ENCODE measurements around the gene SLU7. TPM values are rescaled to one million over a fixed set of nuclear protein-coding genes. Genes with fewer than 3 reads are reported as not detected.
A peak's percentile ranks its signal among the peaks of the same experiment; 100 is the strongest.

SLU7 gene
- total RNA-seq: 10 to 100 TPM; 43.5 to 82.0 (median 69.5) TPM

GRCh38 chr5:160418561-160419457 lies at the start of gene SLU7:
Gene SLU7 (minus strand): TSS chr5:160419081. CDS start chr5:160415294, 3,787 bp downstream.
- intact Hi-C loops (cut with DNase I): no loop called here
- DNase-seq (ENCODE audit: extremely low spot score): peak; percentile 98
- H3K4me1 ChIP-seq: peaks cover 22 to 58% (median 45%) of the 10 kb centered on the region in 4 donors
- H3K27ac ChIP-seq (replicated peaks in 1 of 4): peak within 1 kb of the TSS; percentile 83 to 90 (median 86)
- peaks cover 11 to 16% (median 13%) of the 10 kb centered on the region in 4 donors for H3K36me3 ChIP-seq
- H3K4me3 ChIP-seq: peak within 1 kb of the TSS; percentile 70 to 85 (median 82)
- no peak for TF ChIP-seq POLR2A (IDR thresholded peaks at IDR 0.05; ENCODE audit: low read depth)
- no peak for TF ChIP-seq EP300 (IDR thresholded peaks at IDR 0.05)
- peak in 1 of 3 experiments; percentile 18 for TF ChIP-seq CTCF (IDR thresholded peaks at IDR 0.05)
- TF ChIP-seq POLR2AphosphoS5 (IDR thresholded peaks at IDR 0.05): peak; percentile 86 to 95
- under 1% methylated on average over 48 of the region's 48 CpGs for WGBS
- H3K9me3 ChIP-seq: no peaks in the 10 kb centered on the region
- H3K27me3 ChIP-seq: no peaks in the 10 kb centered on the region

GRCh38 chr5:160468363-160468975 lies 49.6 kb upstream of the SLU7 start:
- WGBS: 55% methylated on average over 3 of the region's 3 CpGs
- Histone ChIP-seq H3K4me1 (peaks cover 0 to 15% (median 9%) of the 10 kb centered on the region in 4 donors), H3K4me3 (peak overlapping the region; percentile 31 to 51 (median 36)), H3K27ac (replicated peaks in 1 of 4) (peak overlapping the region in 3 of 4 donors; percentile 21 to 36 (median 22)), H3K9me3 (no peaks in the 10 kb centered on the region), H3K27me3 (no peaks in the 10 kb centered on the region), H3K36me3 (no peaks in the 10 kb centered on the region)
- TF ChIP-seq CTCF (IDR thresholded peaks at IDR 0.05): no peak
- TF ChIP-seq POLR2A (IDR thresholded peaks at IDR 0.05; ENCODE audit: low read depth): no peak
- TF ChIP-seq EP300 (IDR thresholded peaks at IDR 0.05): no peak
- no peak for TF ChIP-seq POLR2AphosphoS5 (IDR thresholded peaks at IDR 0.05)
- intact Hi-C loops (cut with DNase I): no loop called here
- no peak for DNase-seq (ENCODE audit: extremely low spot score)

- H3K4me3 ChIP-seq: peak overlapping the region; percentile 31 to 51 (median 36)
These were observed 48.9 kb upstream of the SLU7 start for GRCh38 chr5:160467555-160468362.

More at GRCh38 chr5:160467555-160468362, 48.9 kb upstream of the SLU7 start:
- intact Hi-C loops (cut with DNase I): no loop called here
- Histone ChIP-seq H3K4me1 (peaks cover 0 to 15% (median 9%) of the 10 kb centered on the region in 4 donors), H3K36me3 (no peaks in the 10 kb centered on the region), H3K27me3 (no peaks in the 10 kb centered on the region), H3K9me3 (no peaks in the 10 kb centered on the region), H3K27ac (replicated peaks in 1 of 4) (peak overlapping the region in 3 of 4 donors; percentile 21 to 36 (median 22))
- 41% methylated on average over 17 of the region's 29 CpGs for WGBS
- TF ChIP-seq POLR2A (IDR thresholded peaks at IDR 0.05; ENCODE audit: low read depth) (no peak), POLR2AphosphoS5 (IDR thresholded peaks at IDR 0.05) (no peak), EP300 (IDR thresholded peaks at IDR 0.05) (no peak), CTCF (IDR thresholded peaks at IDR 0.05) (no peak)
- no peak for DNase-seq (ENCODE audit: extremely low spot score)
